Heart left ventricle (tissue), 16 donors: ENCODE data around the gene NUDCD3. TPM values are rescaled to one million over a fixed set of nuclear protein-coding genes. Genes with fewer than 3 reads are reported as not detected.

Experiments
- ATAC-seq, 4 donors: fragments of 200-7000 bp; cut with Tn5 transposase; one replicate each; pipeline ENCODE4 v1.9.1; 2020 to 2022; ENCODE audit warnings: moderate library complexity in 4 of 4, mild to moderate bottlenecking in 3 of 4, moderate number of reproducible peaks in 1 of 4
- DNase-seq, 5 donors: peaks; one replicate each; pipeline ENCODE4 v3.0.0-alpha.2; 2020
- H3K27ac ChIP-seq, 12 donors: fragments of 200-600 bp; sonication (generic) in 4 of 12; one replicate each; pipeline versions ENCODE4 v1.5.0 to v1.8.0; 2016 to 2022; ENCODE audit warnings: mild to moderate bottlenecking in 2 of 12
- H3K27me3 ChIP-seq, 9 donors: fragments of 200-600 bp; sonication (generic) in 2 of 9; one replicate each; pipeline versions ENCODE4 v1.5.1 to v1.8.0; 2016 to 2022; ENCODE audit warnings: mild to moderate bottlenecking in 3 of 9
- H3K36me3 ChIP-seq, 9 donors: fragments of 200-600 bp; sonication (generic) in 2 of 9; one replicate each; pipeline versions ENCODE4 v1.5.0 to v1.8.0; 2018 to 2022; ENCODE audit warnings: mild to moderate bottlenecking in 2 of 9
- H3K4me1 ChIP-seq, 12 donors: fragments of 200-600 bp; sonication (generic) in 4 of 12; one replicate each; pipeline versions ENCODE4 v1.5.0 to v1.8.0; 2016 to 2022; ENCODE audit warnings: mild to moderate bottlenecking in 3 of 12
- H3K4me3 ChIP-seq, 12 donors: fragments of 200-600 bp; sonication (generic) in 4 of 12; one replicate each; pipeline versions ENCODE4 v1.5.0 to v1.8.0; 2017 to 2022; ENCODE audit warnings: mild to moderate bottlenecking in 9 of 12, moderate library complexity in 4 of 12
- H3K9me3 ChIP-seq, 12 donors: fragments of 200-600 bp; sonication (generic) in 4 of 12; one replicate each; pipeline versions ENCODE4 v1.5.0 to v1.8.0; 2016 to 2022; ENCODE audit warnings: mild to moderate bottlenecking in 1 of 12
- POLR2A ChIP-seq, 2 donors: fragments of 450-650 bp; IDR thresholded peaks; one replicate each; pipeline ENCODE4 v1.6.1; 2017; ENCODE audit warnings: antibody characterized with exemption in 2 of 2, mild to moderate bottlenecking in 2 of 2, moderate library complexity in 2 of 2
- WGBS, 4 donors: extraction: QIAGEN DNeasy Blood & Tissue Kit in 2 of 4; methylation state at CpG; one replicate each; pipeline versions ENCODE4 v1.1.5 to v1.1.7; 2013 to 2018; 5-methylcytosine and 5-hydroxymethylcytosine counted together
- intact Hi-C, 10 donors: fragments of 100-400 bp; cut with DNase I; formaldehyde crosslinking; loops; one replicate each; pipeline versions ENCODE4 v1.11.1 to v1.14.2; 2022
- polyA plus RNA-seq, 2 donors: library from polyadenylated mRNA; stranded (reverse); fragments of 200-250 nt; gene quantifications; one replicate each; pipeline ENCODE4 v1.2.3, GENCODE V29; 2013
- total RNA-seq, 9 donors: library from RNA; depleted of rRNA in 2 of 9; stranded (reverse); fragments of >200 nt in 2 of 9; fragmentation: NEBNext Ultra II Directional in 3 of 9; extraction: Animal tissue kit (Norgen Biotek cat#: 25700) in 3 of 9; gene quantifications; one replicate each; pipeline versions ENCODE4 v1.1.0 to v1.2.4, GENCODE V29; 2016 to 2023
- TF ChIP-seq, protein P1 (sequence below), 12 donors: fragments of 200-600 bp; sonication (generic) in 4 of 12; IDR thresholded peaks; one replicate each; pipeline versions ENCODE4 v1.5.0 to v1.8.0; 2018 to 2022; ENCODE audit warnings: antibody characterized with exemption in 12 of 12, mild to moderate bottlenecking in 5 of 12
- donor health status: ischemic (EF 13 %, LVEDD 7.1; RV severe dilation, severe dysfunction).
- donor health status: healthy with polysubstance abuse.
- donor health status: DM: no; HTN: yes; CAD: no.
- donor health status: DM: no; HTN: no; CAD: no.
- donor health status: ischemic (EF 25% LVEDD 6.9; RV normal size, moderate dysfunction).
- donor health status: ischemic (EF 25% LVEDD 5.7; RV mildly dilated, moderate dysfunction).
- donor health status: healthy.
- donor health status: DM: yes; HTN: yes; CAD: no.
- donor health status: ischemic (EF 35%, LVEDD 5.7; RV mildly dilated, moderate dysfunction).
- donor health status: nonischemic (EF 11% LVEDD 7.7; RV severe dilation, severe dysfunction).
- donor health status: DM: yes; HTN: yes; CAD: no.
- donor health status: PGD.
- donor health status: ischemic (EF 29% LVEDD 5.4; RV normal size, mild dysfunction).
- donor health status: nonischemic (EF 23%, LVEDD 6.1; RV moderate dilation, normal function).

NUDCD3 gene
- total and polyA plus RNA-seq, 11 donors = 16.7 to 133 (median 91.5) TPM

DNA sequence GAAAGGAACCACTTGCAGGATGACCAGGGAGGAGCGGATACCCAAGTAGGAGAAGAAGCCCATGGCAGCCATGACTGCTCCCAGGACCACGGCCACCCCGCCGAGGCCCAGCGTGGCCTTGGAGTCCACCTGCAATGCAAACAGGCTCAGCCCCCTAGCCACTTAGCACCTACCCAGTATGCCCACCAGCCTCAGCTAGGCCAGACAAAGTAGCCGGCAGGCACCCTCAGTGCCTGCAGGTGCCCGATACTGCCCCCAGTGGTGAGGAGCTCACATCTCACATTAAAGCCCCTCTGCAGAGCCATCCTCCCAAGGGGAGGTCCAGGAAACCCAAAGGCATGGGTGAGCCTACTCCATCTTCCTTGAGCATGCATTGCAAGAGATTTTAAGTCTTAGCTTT is 44.0 kb upstream of the NUDCD3 start:
- Histone ChIP-seq H3K9me3 (no peaks in the 10 kb centered on the region), H3K27ac (no peak overlapping the region), H3K4me3 (no peak overlapping the region), H3K36me3 (no peaks in the 10 kb centered on the region), H3K4me1 (peaks cover 0 to 6% (median 0%) of the 10 kb centered on the region in 12 donors), H3K27me3 (no peaks in the 10 kb centered on the region)
- TF ChIP-seq, protein P1, sequence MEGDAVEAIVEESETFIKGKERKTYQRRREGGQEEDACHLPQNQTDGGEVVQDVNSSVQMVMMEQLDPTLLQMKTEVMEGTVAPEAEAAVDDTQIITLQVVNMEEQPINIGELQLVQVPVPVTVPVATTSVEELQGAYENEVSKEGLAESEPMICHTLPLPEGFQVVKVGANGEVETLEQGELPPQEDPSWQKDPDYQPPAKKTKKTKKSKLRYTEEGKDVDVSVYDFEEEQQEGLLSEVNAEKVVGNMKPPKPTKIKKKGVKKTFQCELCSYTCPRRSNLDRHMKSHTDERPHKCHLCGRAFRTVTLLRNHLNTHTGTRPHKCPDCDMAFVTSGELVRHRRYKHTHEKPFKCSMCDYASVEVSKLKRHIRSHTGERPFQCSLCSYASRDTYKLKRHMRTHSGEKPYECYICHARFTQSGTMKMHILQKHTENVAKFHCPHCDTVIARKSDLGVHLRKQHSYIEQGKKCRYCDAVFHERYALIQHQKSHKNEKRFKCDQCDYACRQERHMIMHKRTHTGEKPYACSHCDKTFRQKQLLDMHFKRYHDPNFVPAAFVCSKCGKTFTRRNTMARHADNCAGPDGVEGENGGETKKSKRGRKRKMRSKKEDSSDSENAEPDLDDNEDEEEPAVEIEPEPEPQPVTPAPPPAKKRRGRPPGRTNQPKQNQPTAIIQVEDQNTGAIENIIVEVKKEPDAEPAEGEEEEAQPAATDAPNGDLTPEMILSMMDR (IDR thresholded peaks at IDR 0.05) = peak; percentile 19 to 60 (median 50)
- TF ChIP-seq POLR2A (IDR thresholded peaks at IDR 0.05) = no peak
- WGBS, 4 donors = 43 to 80% (median 60%) methylated on average over 4 to 7 of the region's 7 CpGs
- ATAC-seq (peak in 3 of 4 donors; percentile 21 to 48 (median 46)), DNase-seq (no peak)
- intact Hi-C loops = no loop called here

DNA sequence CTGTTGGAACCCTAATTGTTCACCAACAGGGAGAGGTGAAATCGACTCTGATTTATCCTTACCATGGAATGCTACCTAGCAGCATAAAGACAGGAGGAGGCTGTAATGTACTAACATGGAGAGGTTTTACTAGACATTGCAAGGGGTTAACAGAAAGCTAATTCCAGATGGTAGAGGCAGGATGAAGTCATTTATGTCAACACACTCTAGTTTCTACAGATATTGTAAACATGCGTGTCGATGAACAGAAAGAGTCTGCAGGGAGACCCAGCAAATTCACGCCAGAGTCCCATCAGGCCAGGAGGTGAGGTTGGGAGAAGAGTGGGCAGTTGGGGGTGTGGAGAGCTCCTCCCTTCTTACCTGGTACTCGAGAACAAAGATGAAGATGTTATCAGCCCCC is 43.6 kb upstream of the NUDCD3 start:
- Histone ChIP-seq H3K36me3 (no peaks in the 10 kb centered on the region), H3K27me3 (no peaks in the 10 kb centered on the region), H3K9me3 (no peaks in the 10 kb centered on the region), H3K4me1 (peaks cover 0 to 6% (median 0%) of the 10 kb centered on the region in 12 donors), H3K4me3 (no peak overlapping the region), H3K27ac (no peak overlapping the region)
- intact Hi-C loops = no loop called here
- WGBS, 4 donors = 60 to 80% (median 64%) methylated on average over 5 of the region's 5 CpGs
- no peak for TF ChIP-seq POLR2A (IDR thresholded peaks at IDR 0.05)
- TF ChIP-seq, protein P1 (IDR thresholded peaks at IDR 0.05) = no peak
- ATAC-seq = no peak
- DNase-seq = no peak

DNA sequence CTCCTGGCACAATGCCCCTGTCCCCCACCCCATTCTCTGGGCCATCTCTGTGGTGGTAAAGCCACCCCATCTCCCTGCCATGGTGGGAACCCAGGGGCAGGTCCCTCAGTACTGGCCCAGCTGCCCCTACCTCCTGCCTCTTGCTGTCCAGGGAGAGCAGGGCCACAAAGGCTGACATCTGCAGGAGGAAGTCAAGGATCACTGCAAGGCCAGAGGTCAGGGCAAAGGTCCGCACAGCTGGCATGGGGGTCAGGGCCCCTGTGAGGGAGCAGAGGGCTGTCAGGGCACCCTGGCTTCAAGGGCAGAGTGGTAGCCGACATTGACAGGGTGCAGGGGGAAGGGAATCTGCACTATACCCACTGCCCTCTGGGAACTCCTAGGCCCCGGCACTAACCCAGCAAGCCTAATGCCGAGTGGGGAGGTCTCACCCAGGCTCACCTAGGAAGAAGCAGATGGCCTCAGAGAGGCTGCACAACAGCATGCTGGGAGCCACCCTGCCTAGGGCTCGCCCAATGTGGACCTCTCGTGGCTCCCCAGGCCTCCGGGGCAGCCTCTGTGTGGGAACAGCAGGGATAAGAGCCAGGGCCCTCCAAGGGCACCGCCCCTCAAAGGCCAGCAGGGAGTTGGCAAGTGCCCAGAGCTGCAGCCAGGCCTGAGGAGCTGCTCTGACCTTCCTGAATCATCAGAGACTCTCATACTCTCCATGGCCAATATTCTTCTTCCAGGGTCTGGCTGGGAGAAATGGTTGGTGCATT is 43.0 kb upstream of the NUDCD3 start:
- Histone ChIP-seq H3K36me3 (no peaks in the 10 kb centered on the region), H3K27me3 (no peaks in the 10 kb centered on the region), H3K4me3 (no peak overlapping the region), H3K27ac (no peak overlapping the region), H3K4me1 (peaks cover 0 to 6% (median 0%) of the 10 kb centered on the region in 12 donors), H3K9me3 (peaks cover 0 to 2% (median 0%) of the 10 kb centered on the region in 12 donors)
- WGBS, 4 donors = 57 to 71% (median 64%) methylated on average over 2 to 8 of the region's 8 CpGs
- intact Hi-C loops = no loop called here
- TF ChIP-seq, protein P1 (IDR thresholded peaks at IDR 0.05) = no peak
- TF ChIP-seq POLR2A (IDR thresholded peaks at IDR 0.05) = no peak
- peak in 2 of 4 donors; percentile 33 to 59 for ATAC-seq
- peak in 1 of 5 donors; percentile 48 for DNase-seq

DNA sequence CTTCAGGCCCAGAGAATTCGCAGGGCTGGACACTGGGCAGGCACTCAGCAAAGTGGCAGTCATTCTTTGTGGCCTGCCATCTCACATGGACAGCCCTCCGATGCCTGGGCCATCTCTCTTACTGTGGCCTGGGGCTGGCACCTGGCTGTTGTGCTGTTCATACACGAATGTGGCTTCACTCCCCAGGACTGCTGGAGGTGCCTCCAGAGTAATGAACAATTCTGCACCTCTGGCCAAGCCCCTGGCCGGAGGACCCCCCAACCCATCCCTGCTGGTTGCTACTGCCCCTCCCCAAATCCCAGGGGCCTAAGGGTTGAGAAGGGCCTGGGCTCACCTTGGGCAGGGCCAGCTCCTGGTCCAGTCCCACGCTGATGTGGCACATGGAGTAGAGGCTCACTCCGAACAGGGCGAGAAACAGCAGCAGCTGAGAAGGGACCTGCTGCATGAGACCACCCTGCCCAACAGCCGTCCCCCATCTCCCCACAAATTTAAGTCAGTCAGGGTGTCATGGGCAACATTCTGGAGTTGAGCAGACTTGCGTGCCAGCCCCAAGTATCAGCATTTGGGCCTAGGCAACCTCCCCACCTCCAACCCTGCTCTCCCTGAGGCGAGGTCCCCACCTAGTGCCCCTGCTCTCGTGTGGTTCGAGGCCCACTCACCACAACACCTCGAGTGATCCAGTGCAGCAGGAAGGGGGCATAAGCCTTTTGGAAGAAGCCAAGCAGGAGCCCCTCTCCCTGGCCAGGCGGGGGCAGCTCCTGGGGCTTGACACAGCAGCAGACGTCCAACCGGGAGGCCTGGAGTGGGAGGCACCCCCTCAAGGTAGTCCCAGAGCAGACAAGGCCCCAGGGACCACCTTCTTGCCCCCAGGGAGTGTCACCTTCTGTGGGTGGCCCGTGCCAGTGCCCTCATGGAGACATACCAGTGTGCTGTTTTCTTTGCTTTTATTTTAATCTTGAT is 41.2 kb upstream of the NUDCD3 start:
- WGBS, 4 donors = 82 to 93% (median 86%) methylated on average over 12 to 17 of the region's 17 CpGs
- DNase-seq = no peak
- ATAC-seq = no peak
- Histone ChIP-seq H3K9me3 (peaks cover 0 to 20% (median 4%) of the 10 kb centered on the region in 12 donors), H3K4me1 (peaks cover 0 to 6% (median 0%) of the 10 kb centered on the region in 12 donors), H3K36me3 (no peaks in the 10 kb centered on the region), H3K27me3 (no peaks in the 10 kb centered on the region), H3K4me3 (no peak overlapping the region), H3K27ac (no peak overlapping the region)
- intact Hi-C loops = no loop called here
- no peak for TF ChIP-seq POLR2A (IDR thresholded peaks at IDR 0.05)
- TF ChIP-seq, protein P1 (IDR thresholded peaks at IDR 0.05) = no peak
